ENCODE measurements around the gene ZFP36.

ZFP36 gene

DNA sequence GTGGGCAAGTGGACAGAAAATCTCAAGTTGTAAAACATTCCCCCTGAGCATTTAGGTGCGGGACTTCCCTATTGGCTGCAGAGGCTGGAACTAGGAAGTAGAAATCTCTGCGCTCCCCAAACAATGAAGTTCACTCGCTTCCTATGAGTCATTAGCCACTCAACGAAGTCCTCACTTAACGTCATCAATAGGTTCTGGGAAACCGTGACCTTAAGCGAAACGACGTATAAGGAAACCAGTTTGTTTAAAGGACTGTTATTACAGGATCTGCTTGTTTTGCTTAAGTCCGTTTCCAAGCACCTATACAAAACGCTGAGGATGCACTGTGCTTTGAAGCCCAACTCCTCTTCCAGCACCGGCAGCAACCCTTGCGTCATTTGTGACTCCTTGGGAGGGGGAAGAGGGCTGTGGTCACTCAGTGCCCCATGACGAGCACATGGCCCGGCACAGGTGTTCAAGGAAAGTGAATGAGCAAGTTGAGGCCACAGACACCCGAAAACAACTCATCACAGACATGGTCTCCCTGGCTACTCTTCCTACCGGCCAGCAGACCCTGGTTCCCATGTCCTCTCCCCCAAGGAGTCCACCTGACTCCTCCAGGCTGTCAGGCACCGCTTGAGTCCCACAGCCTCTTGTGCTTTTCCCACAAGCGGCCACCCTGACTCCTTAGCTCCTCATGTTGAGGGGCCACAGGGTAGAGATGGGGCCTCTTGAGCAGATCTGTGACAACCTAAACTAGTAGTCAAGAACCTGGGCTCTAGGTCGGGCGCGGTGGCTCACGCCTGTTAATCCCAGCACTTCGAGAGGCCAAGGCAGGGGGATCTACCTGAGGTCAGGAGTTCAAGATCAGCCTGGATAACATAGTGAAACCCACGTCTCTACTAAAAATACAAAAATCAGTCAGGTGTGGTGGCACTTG lies 24.3 kb downstream of the ZFP36 start:
- peak overlapping the region; percentile 99 for H3K27ac ChIP-seq (ENCODE audit: low read length)
- no peak overlapping the region for H3K4me3 ChIP-seq (ENCODE audit: low read length)
- H3K36me3 ChIP-seq (replicated peaks; ENCODE audit: insufficient read depth, low read length) = peaks cover 16% of the 10 kb centered on the region
- H4K20me1 ChIP-seq (ENCODE audit: insufficient read depth, low read length) = peaks cover 15% of the 10 kb centered on the region
- H3K27me3 ChIP-seq (replicated peaks; ENCODE audit: insufficient read depth, low read length) = 0 out of 2 replicates have a peak, but pooled peaks cover 4% of the 10 kb centered on the region
- no peaks in the 10 kb centered on the region for H3K9me2 ChIP-seq (replicated peaks; ENCODE audit: insufficient read depth, low read length)
- H3K4me1 ChIP-seq (ENCODE audit: low read length) = peaks cover 42% of the 10 kb centered on the region
- peak overlapping the region; percentile 42; the same call in 1 of the 2 replicates for H3K4me2 ChIP-seq (ENCODE audit: low read depth, low read length)
- DNase-seq = peak; percentile 83
- peaks cover 27% of the 10 kb centered on the region for H3K79me2 ChIP-seq (ENCODE audit: low read length)
- no peak for TF ChIP-seq EZH2 (optimal IDR thresholded peaks at IDR 0.05; ENCODE audit: low read depth, low read length)
- TF ChIP-seq EZH2phosphoT487 (IDR thresholded peaks at IDR 0.05; ENCODE audit: low read length) = no peak
- TF ChIP-seq, protein P1, sequence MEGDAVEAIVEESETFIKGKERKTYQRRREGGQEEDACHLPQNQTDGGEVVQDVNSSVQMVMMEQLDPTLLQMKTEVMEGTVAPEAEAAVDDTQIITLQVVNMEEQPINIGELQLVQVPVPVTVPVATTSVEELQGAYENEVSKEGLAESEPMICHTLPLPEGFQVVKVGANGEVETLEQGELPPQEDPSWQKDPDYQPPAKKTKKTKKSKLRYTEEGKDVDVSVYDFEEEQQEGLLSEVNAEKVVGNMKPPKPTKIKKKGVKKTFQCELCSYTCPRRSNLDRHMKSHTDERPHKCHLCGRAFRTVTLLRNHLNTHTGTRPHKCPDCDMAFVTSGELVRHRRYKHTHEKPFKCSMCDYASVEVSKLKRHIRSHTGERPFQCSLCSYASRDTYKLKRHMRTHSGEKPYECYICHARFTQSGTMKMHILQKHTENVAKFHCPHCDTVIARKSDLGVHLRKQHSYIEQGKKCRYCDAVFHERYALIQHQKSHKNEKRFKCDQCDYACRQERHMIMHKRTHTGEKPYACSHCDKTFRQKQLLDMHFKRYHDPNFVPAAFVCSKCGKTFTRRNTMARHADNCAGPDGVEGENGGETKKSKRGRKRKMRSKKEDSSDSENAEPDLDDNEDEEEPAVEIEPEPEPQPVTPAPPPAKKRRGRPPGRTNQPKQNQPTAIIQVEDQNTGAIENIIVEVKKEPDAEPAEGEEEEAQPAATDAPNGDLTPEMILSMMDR (IDR thresholded peaks at IDR 0.05; ENCODE audit: low read length) = no peak
- no peak overlapping the region for H2AFZ ChIP-seq (ENCODE audit: low read length)
- peaks cover 51% of the 10 kb centered on the region for H3F3A ChIP-seq (ENCODE audit: insufficient read depth, low read length)
- H3K9ac ChIP-seq (ENCODE audit: low read length) = peak overlapping the region; percentile 82
- H3K9me3 ChIP-seq (replicated peaks; ENCODE audit: insufficient read depth, low read length) = no peaks in the 10 kb centered on the region

DNA sequence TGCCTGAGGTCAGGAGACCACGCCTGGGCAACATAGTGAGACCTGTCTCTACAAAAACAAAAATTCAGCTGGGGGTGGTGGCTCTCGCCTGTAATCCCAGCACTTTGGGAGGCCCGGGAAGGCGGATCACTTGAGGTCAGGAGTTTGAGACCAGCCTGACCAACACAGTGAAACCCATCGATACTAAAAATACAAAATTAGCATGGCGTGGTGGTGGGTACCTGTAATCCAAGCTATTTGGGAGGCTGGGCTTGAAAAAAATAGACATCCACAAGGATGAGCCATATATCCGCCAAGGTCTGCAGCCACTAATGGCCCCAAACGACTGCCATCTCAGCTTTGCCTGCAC lies 26.0 kb downstream of the ZFP36 start:
- Histone ChIP-seq H3F3A (ENCODE audit: insufficient read depth, low read length) (peaks cover 51% of the 10 kb centered on the region), H3K4me2 (ENCODE audit: low read depth, low read length) (no peak overlapping the region), H3K9me2 (replicated peaks; ENCODE audit: insufficient read depth, low read length) (no peaks in the 10 kb centered on the region), H3K27ac (ENCODE audit: low read length) (peak overlapping the region; percentile 99; the same call in 1 of the 2 replicates), H4K20me1 (ENCODE audit: insufficient read depth, low read length) (peaks cover 15% of the 10 kb centered on the region), H3K4me1 (ENCODE audit: low read length) (peaks cover 46% of the 10 kb centered on the region), H3K79me2 (ENCODE audit: low read length) (peaks cover 31% of the 10 kb centered on the region), H3K27me3 (replicated peaks; ENCODE audit: insufficient read depth, low read length) (no peaks in the 10 kb centered on the region), H3K9me3 (replicated peaks; ENCODE audit: insufficient read depth, low read length) (no peaks in the 10 kb centered on the region), H3K36me3 (replicated peaks; ENCODE audit: insufficient read depth, low read length) (peaks cover 16% of the 10 kb centered on the region), H3K4me3 (ENCODE audit: low read length) (no peak overlapping the region), H3K9ac (ENCODE audit: low read length) (no peak overlapping the region), H2AFZ (ENCODE audit: low read length) (no peak overlapping the region)
- no peak for DNase-seq
- TF ChIP-seq EZH2phosphoT487 (IDR thresholded peaks at IDR 0.05; ENCODE audit: low read length) (no peak), EZH2 (optimal IDR thresholded peaks at IDR 0.05; ENCODE audit: low read depth, low read length) (no peak)
- TF ChIP-seq, protein P1 (IDR thresholded peaks at IDR 0.05; ENCODE audit: low read length) = no peak

DNA sequence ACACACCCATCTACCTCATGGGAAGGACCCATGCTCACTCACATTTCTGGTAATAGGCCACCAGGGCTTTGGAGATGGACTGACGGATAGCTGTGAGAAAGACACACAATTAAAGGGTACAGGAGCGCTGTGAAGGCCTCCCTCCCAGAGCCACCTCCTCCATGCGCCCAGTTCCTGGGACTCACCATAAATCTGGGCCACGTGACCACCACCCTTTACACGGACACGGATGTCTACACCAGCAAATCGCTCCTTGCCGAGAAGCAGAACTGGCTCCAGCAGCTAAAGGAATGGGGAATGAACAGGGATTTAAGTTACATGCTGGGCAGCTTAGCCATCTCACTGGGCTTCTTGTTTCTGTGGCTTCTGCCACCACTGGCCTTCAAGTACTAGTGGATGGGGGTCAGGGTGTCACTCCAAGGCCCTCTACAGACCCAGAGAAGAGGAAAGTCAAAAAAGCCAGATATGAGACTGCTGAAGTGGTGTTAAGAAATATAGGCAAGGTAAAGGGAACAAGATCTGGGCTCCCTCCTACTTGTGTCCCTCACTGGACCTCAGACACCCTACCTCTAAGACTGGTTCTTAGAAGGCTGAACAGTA lies 26.9 kb downstream of the ZFP36 start:
- H3F3A ChIP-seq (ENCODE audit: insufficient read depth, low read length) = peaks cover 51% of the 10 kb centered on the region
- peaks cover 46% of the 10 kb centered on the region for H3K4me1 ChIP-seq (ENCODE audit: low read length)
- H3K9me2 ChIP-seq (replicated peaks; ENCODE audit: insufficient read depth, low read length) = no peaks in the 10 kb centered on the region
- peaks cover 16% of the 10 kb centered on the region for H3K36me3 ChIP-seq (replicated peaks; ENCODE audit: insufficient read depth, low read length)
- no peak overlapping the region for H3K4me3 ChIP-seq (ENCODE audit: low read length)
- peak overlapping the region; percentile 65; the same call in 1 of the 2 replicates for H3K27ac ChIP-seq (ENCODE audit: low read length)
- H3K9ac ChIP-seq (ENCODE audit: low read length) = no peak overlapping the region
- no peak overlapping the region for H2AFZ ChIP-seq (ENCODE audit: low read length)
- H4K20me1 ChIP-seq (ENCODE audit: insufficient read depth, low read length) = peaks cover 15% of the 10 kb centered on the region
- no peak for DNase-seq
- H3K9me3 ChIP-seq (replicated peaks; ENCODE audit: insufficient read depth, low read length) = no peaks in the 10 kb centered on the region
- peaks cover 31% of the 10 kb centered on the region for H3K79me2 ChIP-seq (ENCODE audit: low read length)
- peak overlapping the region; percentile 68; the same call in 1 of the 2 replicates for H3K4me2 ChIP-seq (ENCODE audit: low read depth, low read length)
- H3K27me3 ChIP-seq (replicated peaks; ENCODE audit: insufficient read depth, low read length) = no peaks in the 10 kb centered on the region
- no peak for TF ChIP-seq EZH2 (optimal IDR thresholded peaks at IDR 0.05; ENCODE audit: low read depth, low read length)
- TF ChIP-seq, protein P1 (IDR thresholded peaks at IDR 0.05; ENCODE audit: low read length) = no peak
- no peak for TF ChIP-seq EZH2phosphoT487 (IDR thresholded peaks at IDR 0.05; ENCODE audit: low read length)
